Coronary artery (tissue), 2 donors: ENCODE results near the gene METRNL.

Source experiments
- DNase-seq: peaks from one replicate; pipeline ENCODE4 v3.0.0-alpha.2; 2017; ENCODE audit warnings: low spot score
- H3K27ac ChIP-seq, 2 donors: fragments of 200-600 bp; sonication (generic); one replicate each; pipeline ENCODE4 v1.5.1; 2016 to 2019
- H3K4me3 ChIP-seq: fragments of 200-600 bp; sonication (generic); 2 replicates; pipeline ENCODE4 v1.5.1; 2016; ENCODE audit warnings: mild to moderate bottlenecking, moderate library complexity
- TF ChIP-seq, protein P1 (sequence below): fragments of 200-600 bp; sonication (generic); IDR thresholded peaks from one replicate; pipeline ENCODE4 v1.5.1; 2019; ENCODE audit warnings: antibody characterized with exemption

METRNL gene

DNA sequence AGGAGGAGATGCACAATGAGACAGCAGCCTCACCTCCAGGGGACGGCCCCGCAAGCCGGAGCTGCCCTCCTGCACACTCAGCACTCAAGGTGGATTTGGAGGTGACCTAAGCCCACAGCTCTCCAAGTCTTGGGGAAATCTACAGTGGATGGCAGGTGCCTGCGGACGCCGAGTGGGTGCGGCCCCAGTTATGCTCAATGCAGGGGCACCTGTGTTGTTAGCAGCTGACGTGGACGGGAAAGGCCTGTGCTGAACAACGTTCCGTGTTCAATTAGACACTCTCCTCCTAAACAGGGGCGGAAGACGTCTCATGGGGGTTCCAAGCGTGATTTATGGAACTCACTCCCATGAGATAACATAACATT is 22.0 kb upstream of the METRNL start:
- TF ChIP-seq, protein P1, sequence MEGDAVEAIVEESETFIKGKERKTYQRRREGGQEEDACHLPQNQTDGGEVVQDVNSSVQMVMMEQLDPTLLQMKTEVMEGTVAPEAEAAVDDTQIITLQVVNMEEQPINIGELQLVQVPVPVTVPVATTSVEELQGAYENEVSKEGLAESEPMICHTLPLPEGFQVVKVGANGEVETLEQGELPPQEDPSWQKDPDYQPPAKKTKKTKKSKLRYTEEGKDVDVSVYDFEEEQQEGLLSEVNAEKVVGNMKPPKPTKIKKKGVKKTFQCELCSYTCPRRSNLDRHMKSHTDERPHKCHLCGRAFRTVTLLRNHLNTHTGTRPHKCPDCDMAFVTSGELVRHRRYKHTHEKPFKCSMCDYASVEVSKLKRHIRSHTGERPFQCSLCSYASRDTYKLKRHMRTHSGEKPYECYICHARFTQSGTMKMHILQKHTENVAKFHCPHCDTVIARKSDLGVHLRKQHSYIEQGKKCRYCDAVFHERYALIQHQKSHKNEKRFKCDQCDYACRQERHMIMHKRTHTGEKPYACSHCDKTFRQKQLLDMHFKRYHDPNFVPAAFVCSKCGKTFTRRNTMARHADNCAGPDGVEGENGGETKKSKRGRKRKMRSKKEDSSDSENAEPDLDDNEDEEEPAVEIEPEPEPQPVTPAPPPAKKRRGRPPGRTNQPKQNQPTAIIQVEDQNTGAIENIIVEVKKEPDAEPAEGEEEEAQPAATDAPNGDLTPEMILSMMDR = no peak
- no peak overlapping the region for H3K27ac ChIP-seq
- no peak overlapping the region for H3K4me3 ChIP-seq
- no peak for DNase-seq

DNA sequence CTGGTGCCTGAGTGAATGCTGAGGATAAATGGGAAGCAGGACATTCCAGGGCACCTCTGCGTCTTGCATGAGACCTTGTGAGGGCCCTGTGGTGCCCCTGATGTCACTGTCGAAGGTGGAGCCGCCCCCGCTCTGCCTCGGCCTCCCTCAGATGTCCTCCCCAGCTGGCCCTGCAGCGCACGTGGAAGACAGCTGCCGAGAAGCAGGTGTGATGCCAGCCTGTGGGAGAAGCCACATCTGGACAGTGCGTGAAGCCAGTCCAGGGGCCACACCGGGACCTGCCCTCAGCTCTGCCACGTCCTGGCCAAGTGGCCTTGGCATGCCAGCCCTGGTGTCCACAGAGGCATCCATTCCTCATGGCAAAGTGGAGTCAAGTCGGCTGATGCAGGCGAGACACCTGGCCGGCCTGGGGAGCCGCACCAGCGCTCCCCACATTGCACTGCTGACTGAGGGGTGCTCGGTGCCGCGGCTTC is 21.6 kb upstream of the METRNL start:
- TF ChIP-seq, protein P1 = no peak
- peak; percentile 46 for DNase-seq
- Histone ChIP-seq H3K27ac (no peak overlapping the region), H3K4me3 (no peak overlapping the region)

DNA sequence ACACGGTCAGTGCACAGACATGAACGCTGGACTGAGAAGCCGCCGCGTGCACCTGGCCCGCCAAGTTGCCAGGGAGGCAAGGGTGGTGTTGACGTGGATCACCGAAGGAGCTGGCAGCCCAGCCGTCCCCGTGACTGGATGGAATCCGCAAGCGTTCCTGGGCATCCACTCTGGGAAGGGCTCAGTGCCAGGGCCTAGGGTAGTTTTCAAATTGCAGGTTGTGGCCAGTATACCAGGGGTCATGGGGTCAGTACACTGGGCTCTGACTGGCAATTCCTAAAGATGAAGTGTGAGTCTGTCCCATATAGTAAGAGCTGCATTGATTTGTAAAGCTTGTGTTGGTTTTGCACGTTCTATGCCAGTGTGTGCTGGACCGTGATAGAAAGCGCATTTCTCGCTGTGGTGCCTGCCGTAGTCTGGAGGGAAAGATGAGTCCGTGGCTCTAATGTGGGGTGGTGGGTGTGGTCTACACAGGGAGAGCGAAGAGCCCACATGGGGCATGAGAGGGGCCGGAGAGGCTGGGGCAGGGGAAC is 21.1 kb upstream of the METRNL start:
- DNase-seq = peak; percentile 69
- H3K27ac ChIP-seq = no peak overlapping the region
- TF ChIP-seq, protein P1 = no peak

DNA sequence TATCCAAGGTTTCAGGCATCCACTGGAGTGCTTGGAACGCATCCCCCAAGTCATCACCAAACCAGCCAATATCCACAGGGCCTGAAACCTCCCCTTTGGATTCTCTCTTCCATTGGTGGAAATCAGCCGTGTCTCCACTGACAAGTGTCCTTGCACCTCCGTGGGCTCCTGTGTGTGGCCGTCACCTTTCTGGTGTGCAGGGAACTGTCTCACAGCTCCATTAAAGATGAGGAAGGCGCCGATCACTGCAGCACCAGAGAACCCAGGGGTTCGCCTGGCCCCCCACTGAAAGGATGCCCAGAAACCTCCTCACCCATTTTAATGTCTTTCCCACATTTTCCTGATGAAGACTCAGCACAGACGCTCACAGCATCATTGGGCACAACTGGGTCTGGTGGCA is 17.8 kb upstream of the METRNL start:
- H3K4me3 ChIP-seq = no peak overlapping the region
- no peak overlapping the region for H3K27ac ChIP-seq
- DNase-seq = peak; percentile 33
- TF ChIP-seq, protein P1 = no peak

More for the DNA sequence above, 21.1 kb upstream of the METRNL start:
- H3K4me3 ChIP-seq = no peak overlapping the region

DNA sequence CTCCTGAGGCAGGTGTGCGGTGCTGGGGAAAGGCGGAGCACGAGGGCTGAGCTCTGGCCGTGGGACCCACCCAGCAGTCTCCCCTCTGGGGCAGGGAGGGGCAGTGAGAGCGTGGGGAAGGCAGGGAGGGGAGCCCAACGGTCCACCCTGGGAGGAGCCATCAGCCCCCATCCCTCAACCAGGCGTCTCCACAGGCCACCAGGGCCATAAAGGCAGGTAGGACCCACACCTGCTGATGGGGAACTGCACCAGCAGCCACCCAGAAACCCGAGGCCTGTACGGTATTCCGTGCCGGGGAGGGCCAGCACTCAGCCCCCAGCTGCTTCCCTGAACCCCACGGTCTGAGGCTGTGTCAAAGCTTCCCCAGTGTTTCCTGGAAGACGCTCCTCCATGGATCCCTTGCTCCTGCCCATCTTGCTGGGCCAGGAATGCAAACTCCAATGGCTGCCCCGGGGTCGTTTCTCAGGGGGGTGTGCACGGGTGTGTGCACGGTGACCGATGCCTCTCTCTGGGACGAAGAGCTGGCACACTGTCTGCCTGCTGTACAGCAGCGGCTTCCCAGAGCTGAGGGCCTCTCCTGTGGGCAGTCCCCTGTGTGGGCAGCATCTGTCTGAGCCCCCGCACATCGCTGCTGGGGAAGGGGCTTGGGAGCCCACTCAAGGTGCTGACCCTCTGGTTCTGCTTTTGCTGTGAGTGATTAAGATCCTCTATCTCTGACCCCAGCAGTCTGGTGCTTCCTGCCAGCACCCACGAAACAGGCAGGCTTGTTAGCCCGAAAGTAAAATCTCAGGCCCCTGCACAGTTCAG is 17.2 kb upstream of the METRNL start:
- peak; percentile 62 for DNase-seq

DNA sequence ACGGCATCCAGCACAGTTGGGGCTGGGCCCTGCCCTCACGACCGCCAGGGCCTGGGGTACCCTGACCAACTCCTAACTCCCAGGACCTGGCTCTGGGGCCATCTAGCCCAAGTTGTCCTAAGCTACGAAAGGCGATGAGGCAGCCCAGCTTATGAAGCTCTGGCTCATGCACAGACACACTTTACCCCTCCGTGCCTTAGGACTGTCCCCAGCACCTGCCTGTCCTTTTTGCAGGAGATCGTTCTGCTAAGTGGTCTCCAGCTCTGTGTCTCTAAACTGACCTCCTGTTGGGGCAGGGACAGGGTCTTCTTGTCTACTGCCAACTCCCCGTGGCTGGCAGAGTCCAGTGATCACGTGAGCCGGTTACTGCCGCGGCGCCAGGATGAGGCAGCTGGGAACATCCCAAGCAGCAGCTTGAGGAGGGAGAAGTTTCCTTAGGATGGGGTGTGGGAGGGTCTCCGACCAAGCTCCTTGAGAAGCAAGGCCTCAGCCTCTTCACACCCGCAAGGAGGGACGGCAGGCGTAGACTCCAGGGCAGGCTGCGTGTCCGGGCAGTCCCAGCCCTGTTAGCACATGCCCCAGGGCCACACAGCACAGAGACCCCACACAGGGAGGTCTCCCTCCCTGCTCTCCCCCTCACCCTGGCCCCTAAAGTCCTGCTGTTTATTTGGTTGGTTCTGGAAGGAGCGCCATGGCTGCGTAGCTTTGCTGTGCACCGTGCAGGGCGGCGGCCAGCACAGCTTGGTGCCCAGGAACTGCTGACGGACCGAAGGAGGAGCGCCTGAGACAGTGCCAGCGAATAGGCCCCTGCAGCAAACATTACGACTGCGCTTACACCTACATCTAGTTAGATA is 16.4 kb upstream of the METRNL start:
- H3K27ac ChIP-seq = no peak overlapping the region
- TF ChIP-seq, protein P1 = no peak
- DNase-seq = peak; percentile 60

More for the DNA sequence above, 17.2 kb upstream of the METRNL start:
- Histone ChIP-seq H3K27ac (no peak overlapping the region), H3K4me3 (no peak overlapping the region)
- TF ChIP-seq, protein P1 = no peak

More for the DNA sequence above, 16.4 kb upstream of the METRNL start:
- H3K4me3 ChIP-seq = no peak overlapping the region
